NOMO-1 treated with DMSO at 0.1 percent for 48 hours (cell line): Measurements from ENCODE around the gene CMTM4.
"Not testable (repeated sequence)": the region's sequence is repeated elsewhere in the genome, so short reads cannot be mapped to it uniquely, and the experiment has no call there.

ENCODE experiments used
- DNase-seq: peaks from one replicate; lab custom pipeline; 2025; ENCODE audit not compliant: unreplicated experiment; lab: John Stamatoyannopoulos, UW

CMTM4 gene

DNA sequence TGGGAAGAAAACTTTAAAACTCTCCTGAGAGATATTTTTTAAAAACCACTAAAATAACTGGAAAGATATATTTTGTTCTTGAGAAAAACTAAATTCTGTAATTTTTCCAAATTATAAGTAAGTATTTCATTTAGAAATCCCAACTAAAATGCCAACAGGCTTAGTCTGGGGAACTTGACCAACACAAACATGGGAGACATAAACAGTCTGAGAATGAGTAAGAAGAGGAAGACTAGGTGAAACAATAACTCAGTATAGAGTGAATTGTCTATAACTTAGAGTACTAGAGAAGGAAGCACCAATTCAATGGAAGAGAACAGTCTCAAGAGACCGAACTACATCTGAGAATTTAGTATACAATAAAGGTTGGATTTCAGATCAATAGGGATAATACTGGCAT lies 127.4 kb downstream of the CMTM4 start:
- DNase-seq, result no peak

DNA sequence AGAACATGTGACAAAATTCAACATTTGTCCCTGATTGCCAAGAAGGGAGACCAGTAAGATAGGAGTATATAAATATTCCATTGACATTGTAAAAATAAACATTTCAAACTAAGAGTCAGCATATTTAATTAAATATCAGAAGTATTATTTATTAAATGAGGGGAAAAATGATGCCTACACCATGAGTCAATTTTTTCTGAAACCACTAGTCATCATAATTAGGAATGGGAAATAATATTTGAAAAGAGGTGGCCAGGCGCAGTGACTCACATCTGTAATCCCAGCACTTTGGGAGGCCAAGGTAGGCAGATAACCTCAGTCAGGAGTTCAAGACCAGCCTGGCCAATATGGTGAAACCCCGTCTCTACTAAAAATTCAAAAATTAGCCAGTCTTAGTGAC lies 128.2 kb downstream of the CMTM4 start:
- DNase-seq, result no peak

DNA sequence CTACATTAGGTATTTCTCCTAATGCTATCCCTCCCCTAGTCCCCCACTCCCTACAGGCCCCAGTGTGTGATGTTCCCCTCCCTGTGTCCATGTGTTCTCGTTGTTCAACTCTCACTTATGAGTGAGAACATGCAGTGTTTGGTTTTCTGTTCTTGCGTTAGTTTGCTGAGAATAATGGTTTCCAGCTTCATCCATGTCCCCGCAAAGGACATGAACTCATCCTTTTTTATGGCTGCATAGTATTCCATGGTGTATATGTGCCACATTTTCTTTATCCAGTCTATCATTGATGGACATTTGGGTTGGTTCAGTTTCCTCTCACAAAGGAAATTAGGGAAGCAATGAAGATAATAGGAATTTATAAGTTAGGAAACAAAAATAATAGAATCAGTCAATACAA lies 129.3 kb downstream of the CMTM4 start:
- not testable (repeated sequence) for DNase-seq

DNA sequence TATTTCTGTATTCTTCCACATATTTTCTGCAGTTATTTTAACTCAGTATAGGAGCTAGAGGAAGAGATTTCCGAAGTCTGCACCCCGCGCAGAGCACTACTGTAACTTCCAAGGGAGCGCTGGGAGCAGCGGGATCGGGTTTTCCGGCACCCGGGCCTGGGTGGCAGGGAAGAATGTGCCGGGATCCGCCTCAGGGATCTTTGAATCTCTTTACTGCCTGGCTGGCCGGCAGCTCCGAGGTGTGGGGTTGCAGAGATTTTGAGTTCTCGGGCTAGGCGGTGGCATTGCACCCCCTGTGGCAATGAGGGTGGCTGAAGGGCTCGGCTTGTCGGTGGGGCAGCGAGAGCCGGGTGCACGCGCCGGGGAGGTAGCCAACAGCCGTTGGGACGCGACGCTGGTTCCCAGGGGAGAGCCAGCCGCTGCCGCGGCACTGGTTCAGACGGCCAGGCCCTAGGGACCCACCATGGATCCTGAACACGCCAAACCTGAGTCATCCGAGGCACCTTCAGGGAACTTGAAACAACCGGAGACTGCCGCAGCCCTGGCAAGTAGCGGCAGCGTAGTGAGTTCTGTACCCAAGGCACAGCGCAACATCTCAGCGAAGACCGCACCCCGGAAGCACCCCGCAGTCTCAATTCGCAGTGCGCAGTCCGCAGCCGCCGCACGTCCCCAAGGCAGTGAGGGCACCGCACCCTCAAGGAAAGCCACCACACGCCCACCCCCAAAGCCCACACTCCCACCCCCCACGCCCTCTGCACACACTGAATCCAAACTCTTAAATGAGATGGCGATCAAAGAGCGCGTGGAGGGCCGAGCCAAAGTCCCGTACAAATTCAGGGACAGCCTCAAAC lies 130.3 kb downstream of the CMTM4 start, which contains the start of gene CMTM1:
Gene CMTM1, plus strand, starts transcription at position 389 of the 851 bp plus-strand sequence. Its CDS starts 75 bp downstream, at position 464.
- DNase-seq, result no peak
